Adrenal gland (tissue), 5 donors: Measurements from ENCODE around the gene RBM47.

Experiments used
- POLR2A ChIP-seq, 2 donors: fragments of 450-650 bp; IDR thresholded peaks; one replicate each; pipeline ENCODE4 v1.6.1; 2017; ENCODE audit warnings: antibody characterized with exemption in 2 of 2, mild to moderate bottlenecking in 2 of 2, moderate library complexity in 1 of 2
- TF ChIP-seq, protein P1 (sequence below), 6 experiments: fragments of 450-650 bp in 4 of 6; fragments of 200-600 bp in 2 of 6; sonication (generic) in 1 of 6; IDR thresholded peaks; 1 replicate in 5 of 6; 2 replicates in 1 of 6; pipeline versions ENCODE4 v1.5.1 to v1.8.0; 2016 to 2021; ENCODE audit warnings: antibody characterized with exemption in 6 of 6, mild to moderate bottlenecking in 2 of 6, moderate library complexity in 1 of 6
- donor health status: DM: no; HTN: no; CAD: no.

DNA sequence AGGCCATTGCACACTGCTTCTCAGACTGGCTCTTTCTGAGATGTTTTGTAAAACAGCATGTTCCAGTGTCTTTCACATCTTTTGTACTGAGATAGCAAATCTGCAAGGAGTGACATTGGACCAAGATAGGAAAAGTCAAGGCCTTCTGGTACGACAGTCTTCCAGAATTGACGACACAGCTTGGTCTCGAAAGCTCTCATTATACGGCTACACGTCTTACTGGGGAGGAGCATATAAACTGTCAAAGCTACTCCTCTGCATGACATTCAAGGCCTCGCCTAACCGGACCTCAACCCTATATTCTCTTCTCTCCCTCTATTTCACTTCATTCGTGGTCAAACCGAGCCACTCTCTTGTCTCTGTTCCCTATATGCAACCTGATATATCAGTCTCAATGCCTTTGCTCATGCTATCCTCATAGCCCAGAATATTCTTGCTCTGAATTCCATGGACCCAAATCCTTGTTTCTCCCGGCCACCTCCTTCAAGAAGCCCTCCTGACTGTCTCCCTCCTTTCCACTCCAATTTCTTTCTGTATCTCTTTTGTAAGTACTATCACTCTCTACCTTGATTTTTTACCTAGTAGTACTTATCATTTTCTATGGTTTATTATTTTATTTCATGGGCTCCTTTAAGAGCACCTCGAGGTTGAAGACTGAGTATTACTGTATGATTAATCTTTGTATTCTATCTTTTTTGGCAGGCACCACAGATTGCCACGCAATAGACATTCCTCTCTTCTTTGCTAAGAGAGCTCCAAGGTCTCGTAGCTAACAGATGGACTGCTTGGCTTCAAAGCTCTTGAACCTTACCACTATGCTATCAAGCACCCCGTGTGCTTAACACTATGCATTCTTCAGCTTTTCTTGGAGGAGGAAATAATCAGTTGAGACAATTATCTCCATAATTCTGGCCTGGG lies 35.1 kb downstream of the RBM47 start:
- TF ChIP-seq POLR2A (IDR thresholded peaks at IDR 0.05), result peak in 1 of 2 donors; percentile 53
- TF ChIP-seq, protein P1, sequence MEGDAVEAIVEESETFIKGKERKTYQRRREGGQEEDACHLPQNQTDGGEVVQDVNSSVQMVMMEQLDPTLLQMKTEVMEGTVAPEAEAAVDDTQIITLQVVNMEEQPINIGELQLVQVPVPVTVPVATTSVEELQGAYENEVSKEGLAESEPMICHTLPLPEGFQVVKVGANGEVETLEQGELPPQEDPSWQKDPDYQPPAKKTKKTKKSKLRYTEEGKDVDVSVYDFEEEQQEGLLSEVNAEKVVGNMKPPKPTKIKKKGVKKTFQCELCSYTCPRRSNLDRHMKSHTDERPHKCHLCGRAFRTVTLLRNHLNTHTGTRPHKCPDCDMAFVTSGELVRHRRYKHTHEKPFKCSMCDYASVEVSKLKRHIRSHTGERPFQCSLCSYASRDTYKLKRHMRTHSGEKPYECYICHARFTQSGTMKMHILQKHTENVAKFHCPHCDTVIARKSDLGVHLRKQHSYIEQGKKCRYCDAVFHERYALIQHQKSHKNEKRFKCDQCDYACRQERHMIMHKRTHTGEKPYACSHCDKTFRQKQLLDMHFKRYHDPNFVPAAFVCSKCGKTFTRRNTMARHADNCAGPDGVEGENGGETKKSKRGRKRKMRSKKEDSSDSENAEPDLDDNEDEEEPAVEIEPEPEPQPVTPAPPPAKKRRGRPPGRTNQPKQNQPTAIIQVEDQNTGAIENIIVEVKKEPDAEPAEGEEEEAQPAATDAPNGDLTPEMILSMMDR (IDR thresholded peaks at IDR 0.05), result no peak
